Fibroblast of the aortic adventitia (primary cell): ENCODE data around the gene PEX1. TPM values are rescaled to one million over a fixed set of nuclear protein-coding genes. Genes with fewer than 3 reads are reported as not detected.
"Not testable (repeated sequence)": the region's sequence is repeated elsewhere in the genome, so short reads cannot be mapped to it uniquely, and the experiment has no call there.

Source experiments
- DNase-seq: peaks from one replicate; pipeline ENCODE4 v3.0.0-alpha.2; 2010; ENCODE audit warnings: low read depth
- H3K4me3 ChIP-seq: 2 replicates; pipeline ENCODE4 v1.5.1; 2011; ENCODE audit warnings: low read depth, mild to moderate bottlenecking, control low read depth, low read length, moderate library complexity
- CTCF ChIP-seq: IDR thresholded peaks from 2 replicates; pipeline ENCODE4 v1.5.1; 2011; ENCODE audit warnings: mild to moderate bottlenecking, low read length, control low read depth, inconsistent platforms; ENCODE audit not compliant: insufficient read depth
- total RNA-seq: library from RNA; depleted of rRNA; stranded (reverse); fragments of >200 nt; gene quantifications from 2 replicates; pipeline ENCODE4 v1.2.3, GENCODE V29; 2012; ENCODE audit warnings: low replicate concordance

The PEX1 gene
- total RNA-seq, 1 donor = 22.3 TPM

- H3K4me3 ChIP-seq = no peak overlapping the region
- TF ChIP-seq CTCF = no peak
- peak; percentile 6 for DNase-seq
Observed at GRCh38 chr7:92456236-92456635, 72.1 kb downstream of the PEX1 start.

- no peak overlapping the region for H3K4me3 ChIP-seq
- no peak for TF ChIP-seq CTCF
- no peak for DNase-seq
Observed at GRCh38 chr7:92451645-92452044, 76.7 kb downstream of the PEX1 start.

GRCh38 chr7:92448205-92448747, 80.0 kb downstream of the PEX1 start:
- DNase-seq = peak; percentile 60
- peak; percentile 54 for TF ChIP-seq CTCF
- H3K4me3 ChIP-seq = peak overlapping the region; percentile 92

DNA sequence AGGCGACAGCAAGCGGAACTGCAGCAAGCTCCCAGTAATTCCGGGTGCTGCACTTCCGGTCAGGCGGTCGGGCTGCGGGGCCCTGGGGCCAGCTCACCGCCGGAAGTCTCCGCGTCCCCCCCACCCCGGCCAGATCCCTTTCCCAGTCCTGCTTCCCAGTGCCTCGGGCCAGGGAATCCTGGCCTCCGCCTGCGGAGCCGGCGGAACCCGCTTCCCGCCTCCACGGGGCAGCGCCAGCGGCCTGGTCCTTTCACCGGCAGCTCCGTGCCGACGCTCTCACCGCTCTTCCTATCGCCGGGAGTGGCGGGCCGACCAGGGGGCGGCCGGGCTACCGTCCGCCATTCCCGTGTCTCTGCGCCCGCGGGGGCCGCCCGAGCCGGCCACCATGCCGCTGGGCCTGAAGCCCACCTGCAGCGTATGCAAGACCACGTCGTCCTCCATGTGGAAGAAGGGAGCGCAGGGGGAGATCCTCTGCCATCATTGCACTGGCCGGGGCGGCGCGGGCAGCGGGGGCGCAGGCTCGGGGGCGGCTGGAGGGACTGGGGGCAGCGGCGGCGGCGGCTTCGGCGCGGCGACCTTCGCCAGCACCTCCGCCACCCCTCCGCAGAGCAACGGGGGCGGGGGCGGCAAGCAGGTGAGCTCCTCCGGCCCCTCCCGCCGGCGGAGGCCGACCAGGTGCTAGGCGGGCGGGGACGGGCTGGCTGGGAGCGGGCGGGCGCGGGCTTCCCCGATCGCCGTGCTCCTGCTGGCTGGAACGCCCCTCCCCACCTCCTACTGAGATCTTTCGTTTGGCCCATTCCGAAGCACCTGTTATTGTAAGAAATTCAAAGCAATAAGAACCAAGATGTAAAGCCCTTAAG, 80.7 kb downstream of the PEX1 start, which contains the start of gene GATAD1:
GATAD1 (plus strand) TSS at position 138 of the 860 bp plus-strand sequence; CDS start at position 386, 248 bp downstream.
- peak; percentile 93 for DNase-seq
- peak; percentile 94 for TF ChIP-seq CTCF
- peak within 1 kb of the TSS; percentile 92 for H3K4me3 ChIP-seq

DNA sequence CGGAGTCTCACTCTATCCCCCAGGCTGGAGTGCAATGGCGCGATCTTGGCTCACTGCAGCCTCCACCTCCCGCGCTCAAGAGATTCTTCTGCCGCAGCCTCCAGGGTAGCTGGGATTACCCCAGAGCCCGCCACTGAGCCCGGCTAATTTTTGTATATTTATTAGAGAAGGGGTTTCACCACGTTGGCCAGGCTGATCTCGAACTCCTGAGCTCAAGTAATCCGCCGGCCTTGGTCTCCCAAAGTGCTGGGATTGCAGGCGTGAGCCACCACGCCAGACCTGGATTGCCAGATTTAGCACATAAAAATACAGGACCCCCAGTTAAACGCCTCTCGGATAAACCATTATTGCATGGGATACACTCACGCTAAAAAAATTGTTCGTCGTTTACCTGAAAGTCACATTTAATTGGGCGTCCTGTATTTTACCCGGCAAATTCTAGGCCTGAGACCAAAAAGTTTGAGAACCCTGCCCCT, 81.4 kb downstream of the PEX1 start:
- no peak overlapping the region for H3K4me3 ChIP-seq
- TF ChIP-seq CTCF = no peak
- no peak for DNase-seq

DNA sequence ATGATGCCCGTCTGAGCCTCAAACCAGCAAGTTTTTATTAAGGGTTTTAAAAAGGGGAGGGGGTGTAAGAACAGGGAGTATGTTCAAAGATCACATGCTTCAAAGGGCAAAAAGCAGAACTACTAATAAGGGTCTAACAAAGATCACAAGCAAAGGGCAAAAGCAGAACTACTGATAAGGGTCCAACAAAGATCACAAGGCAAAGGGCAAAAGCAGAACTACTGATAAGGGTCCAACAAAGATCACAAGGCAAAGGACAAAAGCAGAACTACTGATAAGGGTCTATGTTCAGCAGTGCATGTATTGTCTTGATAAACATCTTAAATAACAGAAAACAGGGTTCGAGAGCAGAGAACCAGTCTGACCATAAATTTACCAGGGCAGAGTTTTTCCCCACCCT, 85.6 kb downstream of the PEX1 start:
- not testable (repeated sequence) for DNase-seq, H3K4me3 ChIP-seq

DNA sequence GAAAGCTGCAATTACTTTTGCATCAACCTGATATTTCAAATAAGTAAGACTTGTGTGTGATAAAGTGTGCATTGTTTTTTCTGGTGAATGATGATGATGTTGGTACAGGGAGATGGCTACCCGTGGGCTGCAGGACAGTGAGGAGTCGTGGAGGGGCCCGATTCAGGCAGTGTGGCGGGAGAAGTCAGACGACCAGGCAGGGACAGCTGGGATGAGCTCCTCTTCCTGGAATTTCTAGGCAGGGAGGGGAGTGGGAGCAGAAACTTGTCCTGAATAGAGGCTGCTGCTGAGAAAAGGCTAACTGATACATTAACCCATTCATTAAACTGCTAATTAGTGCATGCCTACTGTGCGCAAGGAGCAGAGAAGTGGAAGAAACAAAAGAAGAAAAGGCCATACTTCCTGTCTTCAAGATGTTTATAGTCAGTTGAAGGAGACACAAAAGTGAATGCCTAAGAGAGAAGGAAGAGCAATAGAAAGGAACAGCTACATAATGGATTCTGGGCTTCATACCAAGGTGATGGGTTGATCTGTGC, 90.3 kb downstream of the PEX1 start:
- DNase-seq = no peak
- no peak overlapping the region for H3K4me3 ChIP-seq
- no peak for TF ChIP-seq CTCF
